ENCODE results near the gene MGAT5.

GRCh38 chr2:134307334-134307733 is 53.5 kb downstream of the MGAT5 start:
- TF ChIP-seq CTCF (IDR thresholded peaks at IDR 0.05): no peak
- no peak for TF ChIP-seq EZH2 (IDR thresholded peaks at IDR 0.05)
